ENCODE results near the gene ZNF644.
A peak's percentile ranks its signal among the peaks of the same experiment; 100 is the strongest.

The ZNF644 gene

DNA sequence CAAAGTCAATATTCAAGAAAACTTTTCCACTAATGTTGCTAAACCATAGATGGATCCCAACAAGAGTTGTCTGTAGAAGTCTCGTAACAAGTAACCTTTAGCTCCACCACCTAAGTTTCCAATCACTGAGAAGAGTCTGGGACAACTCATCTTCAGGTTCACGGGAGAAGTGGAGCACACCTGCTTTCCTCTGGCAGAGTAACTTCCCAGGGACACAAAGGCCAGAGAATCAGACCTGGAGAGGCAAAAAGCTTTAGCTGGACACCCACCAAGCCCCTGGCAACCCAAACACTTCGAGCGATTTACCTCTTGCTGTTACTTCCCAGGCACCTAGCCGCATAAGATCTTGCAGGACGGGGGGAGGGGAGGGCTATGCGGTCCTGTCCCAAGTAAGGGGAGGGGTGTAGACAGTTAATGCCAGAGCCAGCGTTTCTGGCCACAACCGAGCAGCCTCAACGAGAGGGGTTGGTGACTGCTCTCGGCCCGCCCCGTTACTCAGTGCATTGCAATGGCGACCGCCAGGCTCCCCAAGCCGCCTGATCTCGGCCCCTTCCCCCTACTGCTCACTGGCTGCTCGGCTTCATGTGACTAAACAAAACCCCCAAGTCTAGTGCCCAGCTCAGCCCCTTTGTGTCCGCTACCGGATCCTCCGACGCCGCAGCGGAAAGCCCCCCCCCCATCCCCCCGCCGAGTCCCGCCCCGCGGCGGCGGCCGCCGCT, 709 bp downstream of the ZNF644 start:
- peak; percentile 69 for DNase-seq (ENCODE audit: low spot score)

DNA sequence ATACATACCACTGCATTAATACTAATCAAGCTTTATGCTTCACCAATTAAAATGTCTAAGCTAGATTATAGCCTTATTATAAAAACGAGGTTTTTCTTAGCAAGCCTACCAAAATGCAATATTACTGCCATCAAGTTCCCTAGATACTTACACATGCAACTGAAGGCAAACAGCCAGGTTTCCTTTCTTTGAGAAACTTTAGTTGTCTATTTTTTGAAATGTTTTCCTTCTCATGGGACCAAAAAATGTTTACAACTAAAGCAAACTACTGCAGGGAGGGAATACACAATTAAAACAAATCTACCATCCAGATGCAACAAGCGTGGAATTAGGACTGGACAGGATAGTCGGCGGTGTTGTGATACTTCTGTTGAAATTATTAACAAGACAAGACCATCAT, 1.3 kb downstream of the ZNF644 start:
- DNase-seq (ENCODE audit: low spot score) = no peak

DNA sequence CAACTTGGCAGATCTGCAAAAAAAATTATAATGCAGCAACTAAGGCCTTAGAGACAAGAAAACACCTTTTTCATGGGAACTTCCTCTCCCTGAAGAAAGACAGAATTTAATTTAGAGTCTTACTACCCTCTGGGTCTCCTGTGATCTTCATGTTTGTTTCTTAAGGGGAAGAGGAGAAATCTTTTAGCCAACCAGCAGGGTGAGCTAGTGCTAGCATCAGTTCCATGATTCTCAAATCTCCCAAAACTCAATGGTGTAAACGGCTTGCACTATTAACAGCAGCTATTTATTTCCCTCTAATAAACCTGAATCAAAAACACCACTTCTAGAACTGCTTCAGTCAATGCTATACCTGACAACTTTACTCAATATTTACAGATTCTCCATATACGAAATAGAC, 3.8 kb downstream of the ZNF644 start:
- DNase-seq (ENCODE audit: low spot score) = peak; percentile 32

DNA sequence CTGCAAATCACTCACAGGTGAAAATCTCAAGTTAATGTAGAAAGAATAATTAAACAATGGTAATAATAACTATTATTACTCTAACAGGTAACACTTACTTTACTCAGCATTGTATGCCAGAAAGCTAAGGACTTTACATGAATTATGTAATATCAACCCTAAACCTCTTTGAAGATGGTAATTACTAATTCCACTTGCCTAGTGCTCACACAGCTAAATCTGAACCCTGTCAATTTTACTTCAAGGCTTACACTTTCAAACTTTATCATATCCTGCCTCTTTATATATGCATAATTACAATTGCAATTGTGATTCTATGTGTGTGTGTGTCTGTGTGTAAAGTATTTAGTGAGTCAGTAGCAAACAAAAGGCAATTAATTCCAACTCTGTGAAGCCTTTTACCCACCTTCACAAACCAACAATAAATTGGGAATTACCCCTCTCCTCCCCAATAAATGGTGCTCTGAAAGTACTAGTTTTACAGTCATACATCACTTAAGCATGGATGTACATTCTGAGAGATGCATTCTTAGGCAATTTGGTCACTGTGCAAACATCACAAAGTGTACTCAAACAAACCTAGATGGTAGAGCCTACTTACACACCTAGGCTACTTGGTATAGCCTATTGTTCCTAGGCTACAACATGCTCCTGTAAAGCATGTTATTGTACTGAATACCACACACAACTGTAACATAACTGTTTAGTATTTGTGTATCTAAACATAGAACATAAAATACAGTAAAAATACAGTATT, 5.9 kb downstream of the ZNF644 start:
- no peak for DNase-seq (ENCODE audit: low spot score)

DNA sequence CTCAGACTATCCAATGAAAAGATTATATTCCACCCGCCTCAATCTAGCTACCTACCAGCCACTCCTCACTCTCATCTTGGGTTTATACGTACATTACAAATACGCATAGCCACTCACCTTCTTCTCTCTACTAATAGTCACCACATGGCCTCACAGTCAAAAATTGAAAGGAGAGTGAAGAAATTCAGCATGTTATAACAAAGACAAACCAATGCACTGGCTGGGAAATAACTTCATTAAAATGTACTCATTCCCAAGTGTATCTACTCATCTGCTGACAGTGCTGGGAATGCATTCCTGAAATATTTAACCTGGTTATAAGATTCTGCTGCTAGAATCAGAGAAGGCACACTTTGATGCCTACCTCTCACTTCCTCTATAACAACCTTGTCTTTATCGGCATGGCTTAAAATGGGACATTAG, 6.5 kb downstream of the ZNF644 start:
- DNase-seq (ENCODE audit: low spot score) = no peak

DNA sequence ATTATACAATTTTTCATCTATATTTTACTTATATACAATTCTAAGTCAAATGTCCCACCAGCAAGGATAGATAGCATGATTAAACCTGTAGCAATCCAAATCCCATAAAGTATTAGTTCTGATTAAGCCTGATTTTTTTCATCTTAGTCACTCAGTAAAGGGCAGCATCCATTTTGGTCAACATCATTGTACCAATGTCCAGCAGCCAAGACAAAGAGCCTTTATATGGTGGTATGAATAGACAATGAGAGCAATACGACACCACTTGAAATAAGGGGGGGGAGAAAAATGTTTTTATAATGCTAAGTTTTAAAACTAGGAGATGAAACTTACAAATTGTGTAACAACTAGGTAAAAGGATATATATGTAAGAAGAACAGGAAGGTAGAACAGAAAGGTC, 7.4 kb downstream of the ZNF644 start:
- DNase-seq (ENCODE audit: low spot score) = no peak

DNA sequence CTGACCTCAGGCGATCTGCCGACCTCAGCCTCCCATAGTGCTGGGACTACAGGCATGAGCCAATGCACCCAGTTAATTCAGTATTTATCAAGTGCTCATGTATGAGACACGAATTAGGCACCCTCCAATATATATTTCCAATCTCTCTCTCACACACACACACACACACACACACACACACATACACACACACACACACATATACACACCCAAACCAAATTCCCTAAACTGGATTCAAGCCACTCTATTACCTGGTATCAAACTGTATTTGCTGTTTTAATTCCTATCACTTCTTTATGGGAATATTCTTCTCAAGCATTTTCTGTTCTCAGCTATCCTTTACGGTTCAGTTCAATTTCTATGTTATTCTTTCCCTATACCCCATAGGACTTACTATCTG, 8.5 kb downstream of the ZNF644 start:
- DNase-seq (ENCODE audit: low spot score) = no peak

DNA sequence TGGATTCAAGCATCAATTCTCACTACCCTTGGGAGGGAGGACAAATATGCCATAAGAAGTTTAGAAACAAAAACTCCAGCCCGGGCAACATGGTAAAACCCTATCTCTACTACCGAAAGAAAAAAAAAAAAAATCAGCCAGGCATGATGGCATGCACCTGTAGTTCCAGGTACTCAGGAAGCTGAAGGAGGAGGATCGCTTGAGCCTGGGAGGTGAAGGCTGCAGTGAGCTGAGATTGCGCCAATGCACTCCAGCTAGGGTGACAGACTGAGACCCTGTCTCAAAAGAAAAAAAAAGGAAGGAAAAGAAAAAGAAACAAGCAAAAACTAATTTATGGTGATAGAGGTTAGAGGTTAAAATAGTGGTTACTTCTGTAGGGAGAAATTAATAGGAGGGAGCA, 9.6 kb downstream of the ZNF644 start:
- DNase-seq (ENCODE audit: low spot score) = no peak

DNA sequence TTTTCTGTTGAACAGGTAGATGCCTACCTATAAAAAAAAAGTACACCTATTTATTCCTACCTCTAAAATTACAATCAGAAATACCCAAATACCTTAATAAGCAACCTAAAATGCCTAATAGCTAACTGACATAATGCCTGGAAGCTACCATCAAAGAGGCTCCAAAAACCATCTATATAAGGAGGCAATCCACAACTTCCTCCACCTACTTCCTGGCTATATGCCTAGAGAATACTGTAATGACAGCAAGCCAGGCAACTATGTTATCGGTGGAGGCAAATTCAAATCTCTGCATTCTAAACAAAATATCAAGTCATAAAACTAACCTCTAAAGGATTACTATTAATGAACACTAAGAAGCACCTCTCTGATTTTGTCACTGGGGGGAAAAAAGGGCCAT, 10.1 kb downstream of the ZNF644 start:
- DNase-seq (ENCODE audit: low spot score) = no peak

DNA sequence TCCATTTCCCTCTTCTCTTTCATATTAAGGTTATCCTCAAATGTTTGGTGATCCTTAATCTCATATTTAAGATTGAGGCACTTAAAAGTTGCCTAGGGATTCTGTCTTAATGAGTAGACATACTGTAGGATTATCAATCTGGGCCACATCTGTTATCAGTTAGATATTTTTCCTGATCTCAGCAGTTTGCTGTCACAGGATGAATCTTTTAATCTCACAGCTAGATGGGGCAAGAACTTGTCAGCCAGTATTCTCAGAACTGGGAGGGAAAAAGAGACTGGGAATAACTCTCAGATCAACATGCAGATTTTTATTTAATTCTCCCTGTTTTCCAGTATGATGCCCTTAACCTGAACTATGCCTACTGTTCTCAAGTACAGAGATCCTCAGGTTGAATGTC, 14.0 kb downstream of the ZNF644 start:
- no peak for DNase-seq (ENCODE audit: low spot score)

DNA sequence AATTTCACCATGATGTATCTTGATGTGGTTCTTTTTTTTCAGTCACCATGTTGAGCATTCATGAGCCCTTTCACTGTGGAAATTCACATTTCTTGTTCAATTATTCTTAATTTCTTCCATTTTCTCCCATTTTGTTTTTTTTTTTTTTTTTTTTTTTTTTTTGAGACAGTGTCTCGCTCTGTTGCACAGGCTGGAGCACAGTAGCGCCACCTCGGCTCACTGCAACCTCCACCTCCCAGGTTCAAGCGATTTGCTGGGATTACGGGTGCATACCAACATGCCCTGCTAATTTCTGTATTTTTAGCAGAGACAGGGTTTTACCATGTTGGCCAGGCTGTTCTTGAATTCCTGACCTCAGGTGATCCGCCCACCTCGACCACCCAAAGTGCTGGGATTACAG, 14.7 kb downstream of the ZNF644 start:
- DNase-seq (ENCODE audit: low spot score) = no peak

DNA sequence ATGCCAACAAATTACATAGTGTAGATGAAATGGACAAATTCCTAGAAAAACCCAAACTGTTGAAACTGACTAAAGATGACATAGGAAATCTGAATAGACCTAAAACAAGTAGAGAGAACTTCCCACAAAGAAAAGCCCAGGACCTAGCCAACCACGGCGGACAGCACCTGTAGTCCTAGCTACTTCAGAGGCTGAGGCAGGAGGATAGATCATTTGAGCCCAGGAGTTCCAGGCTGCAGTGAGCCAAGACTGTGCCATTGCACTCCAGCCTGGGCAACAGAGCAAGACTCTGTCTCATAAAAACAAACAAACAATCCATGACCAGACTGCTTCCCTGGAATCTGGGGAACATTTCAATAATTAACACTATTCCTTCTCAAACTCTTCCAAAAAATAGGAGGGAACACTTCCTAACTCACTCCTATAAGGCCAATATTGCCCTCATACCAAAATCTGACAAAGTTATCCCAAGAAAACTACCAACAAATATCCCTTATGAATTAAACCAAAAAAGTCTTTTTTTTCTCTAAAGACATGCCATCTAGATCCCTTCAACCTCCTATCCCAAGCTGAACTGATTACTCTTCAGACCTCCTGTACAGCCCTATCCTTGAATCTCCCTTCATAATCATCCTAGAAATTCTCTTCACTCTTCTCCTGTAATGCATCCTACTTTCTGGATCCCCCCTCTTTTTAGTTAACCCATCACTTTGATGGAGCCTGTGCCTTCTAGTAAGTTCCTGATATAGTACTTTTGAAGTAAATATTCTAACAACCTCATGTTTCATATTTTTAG, 15.5 kb downstream of the ZNF644 start:
- no peak for DNase-seq (ENCODE audit: low spot score)

DNA sequence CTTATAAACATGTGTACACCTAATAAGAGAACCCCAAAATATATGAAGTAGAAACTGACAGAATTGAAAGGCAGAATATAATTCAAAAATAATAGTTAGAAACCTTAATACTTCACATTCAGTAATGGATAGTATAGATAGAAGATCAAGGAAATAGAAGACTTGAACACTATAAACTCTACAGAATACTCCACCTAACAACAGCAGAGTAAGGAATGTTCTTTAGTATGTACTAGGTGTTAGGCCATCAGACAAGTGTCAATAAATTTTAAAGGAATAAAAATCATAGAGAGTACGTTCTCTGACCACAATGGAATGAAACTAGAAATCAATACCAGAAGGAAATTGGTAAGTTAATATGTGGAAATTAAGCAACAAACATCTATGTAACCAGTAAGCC, 16.6 kb downstream of the ZNF644 start:
- DNase-seq (ENCODE audit: low spot score) = no peak

DNA sequence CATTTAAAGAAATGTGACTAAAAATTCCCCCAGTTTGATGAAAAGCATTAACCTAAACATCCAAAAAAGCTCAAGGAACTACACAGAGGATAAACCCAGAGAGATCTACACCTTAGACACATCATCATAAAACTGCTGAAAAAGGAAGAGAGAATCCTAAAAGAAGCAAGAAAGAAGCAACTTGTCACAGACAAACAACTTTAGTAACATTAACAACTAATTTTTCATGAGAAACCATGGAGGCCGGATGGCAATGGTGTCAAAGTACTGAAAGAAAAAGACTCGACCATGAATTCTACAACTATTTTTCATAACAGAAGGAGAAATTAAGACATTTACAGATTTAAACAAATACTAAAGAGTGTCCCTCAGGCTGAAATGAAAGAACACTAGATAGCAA, 17.7 kb downstream of the ZNF644 start:
- DNase-seq (ENCODE audit: low spot score) = no peak

DNA sequence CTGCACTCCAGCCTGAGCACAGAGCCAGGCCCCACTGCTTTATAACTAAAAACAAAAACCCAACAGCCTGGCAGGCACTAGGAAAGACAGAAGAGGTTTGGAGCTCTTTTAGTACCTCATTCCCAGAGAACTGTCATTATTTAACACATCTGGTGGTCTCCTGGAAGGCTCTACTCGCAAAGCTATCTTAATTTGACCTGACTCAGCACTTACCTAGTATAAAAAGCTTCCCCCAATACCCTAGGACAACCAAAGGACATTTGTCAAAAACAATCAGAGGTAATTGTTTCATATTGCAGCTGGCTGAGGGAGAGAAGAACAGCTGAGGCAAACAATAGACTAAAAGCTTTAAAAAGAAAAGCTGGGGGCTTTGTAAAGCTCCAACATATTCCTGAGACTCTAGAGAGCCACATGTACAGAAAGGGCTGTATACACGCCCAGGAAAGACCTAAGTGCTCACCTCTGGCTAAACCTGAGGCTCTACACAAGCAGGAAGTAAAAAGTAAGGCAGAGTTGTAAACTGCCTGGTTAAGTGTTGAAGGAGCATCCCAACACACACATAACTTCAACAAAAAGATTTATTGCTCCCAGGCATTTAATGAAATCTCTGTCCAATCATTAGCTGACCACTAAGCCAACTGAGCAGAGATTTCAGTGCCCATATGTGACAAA, 25.0 kb downstream of the ZNF644 start:
- no peak for DNase-seq (ENCODE audit: low spot score)

DNA sequence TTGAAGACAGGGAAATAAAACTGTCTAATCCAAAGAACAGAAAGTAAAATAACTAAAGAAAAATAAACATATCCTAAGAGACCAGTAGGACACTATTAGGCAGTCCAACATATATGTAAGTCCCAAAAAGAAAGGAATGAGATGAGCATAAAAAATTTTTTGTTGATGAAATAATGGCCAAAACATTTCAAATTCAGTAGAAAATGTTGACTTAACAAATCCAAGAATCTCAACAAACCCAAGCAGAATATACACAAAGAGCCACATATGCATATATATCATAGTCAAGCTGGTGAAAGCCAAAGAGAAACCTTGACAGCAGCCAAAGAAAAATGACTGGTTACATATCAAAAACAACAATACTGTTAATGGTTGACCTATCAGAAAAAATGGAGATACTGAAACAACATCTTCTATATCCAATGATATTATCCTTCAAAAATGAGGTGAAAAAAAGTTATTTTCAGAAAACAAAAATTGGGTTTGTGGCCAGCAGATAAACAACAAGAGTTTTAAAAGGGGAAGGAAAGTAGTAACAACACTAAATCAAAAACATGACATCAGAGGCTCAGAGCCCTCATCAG, 26.4 kb downstream of the ZNF644 start:
- no peak for DNase-seq (ENCODE audit: low spot score)

DNA sequence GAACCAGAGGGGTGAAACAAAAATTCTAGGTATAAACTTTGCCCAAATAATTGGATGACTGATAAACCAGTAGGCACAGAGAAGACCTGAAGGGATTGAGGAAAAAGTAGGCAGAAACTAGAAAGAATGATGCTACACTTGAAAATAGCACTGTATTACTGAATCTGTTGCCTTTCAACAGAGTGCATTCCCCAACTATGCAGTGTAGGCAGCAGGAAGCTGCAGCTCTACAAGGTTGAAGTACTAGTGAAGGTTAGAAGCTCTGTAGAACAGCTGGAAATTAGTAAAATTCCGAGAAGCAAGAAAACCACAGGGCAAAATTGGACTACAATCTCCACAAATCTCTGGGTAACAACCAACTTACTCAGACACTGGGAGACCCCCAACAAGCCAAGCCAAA, 27.4 kb downstream of the ZNF644 start:
- DNase-seq (ENCODE audit: low spot score) = no peak

DNA sequence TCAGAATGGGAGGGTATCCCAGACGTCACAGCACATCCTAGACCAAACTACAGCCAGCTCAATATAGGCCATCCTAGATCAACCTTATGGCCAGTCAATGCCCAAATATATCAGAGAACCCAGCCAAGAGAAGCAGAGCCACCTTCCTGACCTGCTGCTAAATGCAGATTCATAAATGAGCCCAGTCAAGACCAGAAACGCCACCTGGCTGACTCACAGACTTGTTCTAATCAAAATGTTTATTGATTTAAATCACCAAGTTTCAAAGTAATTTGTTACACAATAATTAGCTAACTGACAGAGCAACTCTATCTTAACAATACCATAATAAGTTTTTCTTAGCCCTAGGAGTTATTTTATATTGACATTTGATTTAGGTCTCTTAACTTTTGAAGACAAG, 28.6 kb downstream of the ZNF644 start:
- DNase-seq (ENCODE audit: low spot score) = no peak

DNA sequence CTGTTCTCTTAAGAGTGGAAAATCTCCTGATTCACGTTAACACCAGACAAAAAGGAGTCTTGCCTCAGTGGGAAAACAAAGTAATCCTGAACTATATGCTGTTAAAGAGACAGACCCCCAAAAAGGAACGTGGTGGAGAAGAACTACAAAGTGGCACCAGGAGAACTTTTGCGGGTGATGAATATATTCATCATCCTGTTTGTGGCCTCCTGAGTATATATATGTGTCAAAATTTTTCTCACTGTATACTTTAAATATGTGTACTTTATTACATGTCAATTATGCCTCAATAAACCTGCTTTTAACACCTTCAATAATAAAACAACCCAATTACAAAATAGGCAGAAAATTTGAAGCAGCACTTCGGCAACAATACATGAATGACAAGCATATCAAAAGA, 31.1 kb downstream of the ZNF644 start:
- DNase-seq (ENCODE audit: low spot score) = no peak

DNA sequence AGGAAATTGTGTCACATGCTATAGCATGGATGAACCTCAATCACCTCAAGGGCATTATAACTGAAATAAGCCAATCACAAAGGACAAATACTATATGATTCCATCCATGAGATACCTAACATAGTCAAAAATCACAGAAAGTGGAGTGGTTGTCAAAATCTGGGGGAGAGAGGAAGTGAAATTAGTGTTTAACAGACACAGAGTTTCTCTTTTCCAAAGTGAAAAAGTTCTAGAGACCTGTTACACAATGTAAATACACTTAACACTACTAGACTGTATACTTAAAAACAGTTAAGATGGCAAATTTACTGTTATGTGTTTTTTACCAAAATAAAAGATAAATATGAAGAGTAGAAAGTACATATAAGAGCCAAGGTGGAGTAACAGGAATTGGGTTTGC, 31.8 kb downstream of the ZNF644 start:
- DNase-seq (ENCODE audit: low spot score) = no peak

DNA sequence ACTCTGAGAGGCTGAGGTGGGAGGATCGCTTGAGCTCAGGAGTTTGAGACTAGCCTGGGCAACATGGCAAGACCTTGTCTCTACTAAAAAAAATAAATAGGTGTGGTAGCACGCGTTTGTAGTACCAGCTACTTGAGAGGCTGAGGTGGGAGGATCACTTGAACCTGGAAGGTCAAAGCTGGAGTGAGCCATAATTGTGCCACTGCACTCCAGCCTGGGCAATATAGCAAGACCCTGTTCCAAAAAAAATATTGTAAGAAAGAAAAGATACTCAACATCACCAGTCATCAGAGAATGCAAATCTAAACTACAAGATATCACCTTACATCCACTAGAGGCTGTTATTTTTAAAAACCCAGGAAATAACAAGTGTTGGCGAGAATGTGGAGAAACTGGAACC, 32.5 kb downstream of the ZNF644 start:
- no peak for DNase-seq (ENCODE audit: low spot score)

DNA sequence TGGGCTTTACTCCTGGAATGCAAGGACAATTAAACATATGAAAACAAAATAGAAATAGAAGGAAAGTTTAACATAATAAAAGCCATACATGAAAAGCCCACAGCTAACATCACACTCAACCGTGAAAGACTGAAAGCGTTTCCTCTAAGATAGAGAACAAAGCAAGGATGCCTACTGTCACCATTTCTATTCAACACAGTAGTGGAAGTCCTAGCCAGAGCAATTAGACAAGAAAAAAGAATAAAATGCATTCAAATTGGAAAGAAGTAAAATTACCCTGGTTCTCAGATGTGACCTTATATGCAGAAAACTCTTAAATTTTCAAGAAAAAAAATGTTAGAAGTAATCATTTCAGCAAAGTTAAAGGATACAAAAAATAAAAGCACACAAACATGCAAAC, 34.0 kb downstream of the ZNF644 start:
- DNase-seq (ENCODE audit: low spot score) = no peak

Measured in CD4-positive, alpha-beta T cell treated with Interleukin-2 at 100 ng/mL for 4 hours (primary cell).